Gastrocnemius medialis (tissue), 4 donors: Measurements from ENCODE around the gene CLASP1. TPM values are rescaled to one million over a fixed set of nuclear protein-coding genes. Genes with fewer than 3 reads are reported as not detected.

ENCODE experiments used
- ATAC-seq, 2 donors: fragments of 150-250 bp; one replicate each; pipeline ENCODE4 v1.9.1; 2016
- DNase-seq, 2 donors: peaks; one replicate each; pipeline ENCODE4 v3.0.0-alpha.2; 2019
- H3K27ac ChIP-seq, 4 donors: fragments of 200-600 bp; sonication (generic); 1 replicate in 1 of 4; 2 replicates in 3 of 4; pipeline ENCODE4 v1.5.1; 2016 to 2018; ENCODE audit warnings: mild to moderate bottlenecking in 2 of 4, moderate library complexity in 1 of 4
- H3K27me3 ChIP-seq, 3 donors: fragments of 200-600 bp; sonication (generic) in 2 of 3; 1 replicate in 1 of 3; 2 replicates in 2 of 3; pipeline versions ENCODE4 v1.5.1 to v1.6.0; 2016 to 2019; ENCODE audit warnings: mild to moderate bottlenecking in 1 of 3, moderate library complexity in 1 of 3
- H3K36me3 ChIP-seq, 2 donors: fragments of 200-600 bp; sonication (generic) in 1 of 2; one replicate each; pipeline ENCODE4 v1.5.1; 2017 to 2018
- H3K4me1 ChIP-seq, 2 donors: fragments of 200-600 bp; sonication (generic) in 1 of 2; one replicate each; pipeline ENCODE4 v1.5.1; 2016 to 2017; ENCODE audit warnings: mild to moderate bottlenecking in 2 of 2
- H3K4me3 ChIP-seq, 4 donors: fragments of 200-600 bp; sonication (generic) in 3 of 4; 1 replicate in 1 of 4; 2 replicates in 3 of 4; pipeline ENCODE4 v1.5.1; 2016 to 2019; ENCODE audit warnings: mild to moderate bottlenecking in 2 of 4
- H3K9me3 ChIP-seq, 3 donors: fragments of 200-600 bp; sonication (generic) in 2 of 3; 1 replicate in 1 of 3; 2 replicates in 2 of 3; pipeline ENCODE4 v1.5.1; 2016 to 2019
- POLR2A ChIP-seq, 2 donors: fragments of 450-650 bp; IDR thresholded peaks; one replicate each; pipeline ENCODE4 v1.6.1; 2017; ENCODE audit warnings: antibody characterized with exemption in 2 of 2, mild to moderate bottlenecking in 2 of 2, moderate library complexity in 2 of 2
- in situ Hi-C, 4 donors: fragments of 200-750 bp; cut with MboI; loops; one replicate each; pipeline versions ENCODE4 v1.15.0 to v1.8.0; 2017; ENCODE audit warnings: low sequenced_read_pairs in 4 of 4
- intact Hi-C: fragments of 100-400 bp; cut with DNase I; formaldehyde crosslinking; loops from one replicate; pipeline ENCODE4 v1.15.1; 2023; ENCODE audit warnings: low total_unique reads
- total RNA-seq, 4 donors: library from RNA; depleted of rRNA; stranded (reverse); fragments of >200 nt; gene quantifications; one replicate each; pipeline versions ENCODE4 v1.1.0 to v1.2.3, GENCODE V29; 2016
- TF ChIP-seq, protein P1 (sequence below), 5 experiments: fragments of 450-650 bp in 3 of 5; fragments of 200-600 bp in 2 of 5; sonication (generic) in 2 of 5; IDR thresholded peaks in 4 of 5; conservative IDR thresholded peaks in 1 of 5; 1 replicate in 4 of 5; 2 replicates in 1 of 5; pipeline ENCODE4 v1.5.1; 2016 to 2019; ENCODE audit warnings: antibody characterized with exemption in 5 of 5, mild to moderate bottlenecking in 3 of 5, moderate library complexity in 3 of 5

The CLASP1 gene
- total RNA-seq, 4 donors from 2014 or later, result 50.1 to 73.9 (median 61.4) TPM

DNA sequence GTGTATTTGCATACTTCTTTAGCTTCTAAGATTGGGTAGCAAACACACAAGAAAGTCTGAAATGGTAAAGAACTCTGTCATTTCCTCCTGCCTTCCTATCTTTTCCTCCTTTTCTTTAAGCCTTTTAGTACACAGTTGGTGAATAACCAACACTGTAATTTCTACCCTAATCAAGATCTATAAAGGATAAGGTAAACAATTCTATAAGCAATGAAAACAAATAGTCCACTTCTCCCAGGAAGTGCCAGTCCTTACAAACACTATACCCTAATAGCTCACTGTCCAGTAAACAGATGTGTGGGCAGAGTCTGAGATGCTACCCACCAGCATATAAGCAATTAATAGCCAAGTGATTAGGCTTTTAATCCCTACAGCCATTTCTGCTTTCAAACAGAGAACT lies 283.2 kb downstream of the CLASP1 start:
- H3K4me3 ChIP-seq, result no peak overlapping the region
- peaks cover 3 to 13% of the 10 kb centered on the region in 2 donors for H3K4me1 ChIP-seq
- ATAC-seq (no peak), DNase-seq (no peak)
- in situ Hi-C loops, result loop anchor here in 1 of 4 donors (25.0 kb wide), 1 partner anchor 279 kb away; no protein-coding TSS in a partner anchor
- no peaks in the 10 kb centered on the region for H3K27me3 ChIP-seq
- intact Hi-C loops, result no loop called here
- H3K27ac ChIP-seq, result peak overlapping the region in 2 of 4 donors; percentile 1 to 75
- H3K9me3 ChIP-seq, result no peaks in the 10 kb centered on the region
- TF ChIP-seq, protein P1, sequence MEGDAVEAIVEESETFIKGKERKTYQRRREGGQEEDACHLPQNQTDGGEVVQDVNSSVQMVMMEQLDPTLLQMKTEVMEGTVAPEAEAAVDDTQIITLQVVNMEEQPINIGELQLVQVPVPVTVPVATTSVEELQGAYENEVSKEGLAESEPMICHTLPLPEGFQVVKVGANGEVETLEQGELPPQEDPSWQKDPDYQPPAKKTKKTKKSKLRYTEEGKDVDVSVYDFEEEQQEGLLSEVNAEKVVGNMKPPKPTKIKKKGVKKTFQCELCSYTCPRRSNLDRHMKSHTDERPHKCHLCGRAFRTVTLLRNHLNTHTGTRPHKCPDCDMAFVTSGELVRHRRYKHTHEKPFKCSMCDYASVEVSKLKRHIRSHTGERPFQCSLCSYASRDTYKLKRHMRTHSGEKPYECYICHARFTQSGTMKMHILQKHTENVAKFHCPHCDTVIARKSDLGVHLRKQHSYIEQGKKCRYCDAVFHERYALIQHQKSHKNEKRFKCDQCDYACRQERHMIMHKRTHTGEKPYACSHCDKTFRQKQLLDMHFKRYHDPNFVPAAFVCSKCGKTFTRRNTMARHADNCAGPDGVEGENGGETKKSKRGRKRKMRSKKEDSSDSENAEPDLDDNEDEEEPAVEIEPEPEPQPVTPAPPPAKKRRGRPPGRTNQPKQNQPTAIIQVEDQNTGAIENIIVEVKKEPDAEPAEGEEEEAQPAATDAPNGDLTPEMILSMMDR (IDR thresholded peaks at IDR 0.05 in 4 of 5, conservative IDR thresholded peaks at IDR 0.05 in 1 of 5), result no peak
- no peak for TF ChIP-seq POLR2A (IDR thresholded peaks at IDR 0.05)
- peaks cover 0 to 55% of the 10 kb centered on the region in 2 donors for H3K36me3 ChIP-seq

DNA sequence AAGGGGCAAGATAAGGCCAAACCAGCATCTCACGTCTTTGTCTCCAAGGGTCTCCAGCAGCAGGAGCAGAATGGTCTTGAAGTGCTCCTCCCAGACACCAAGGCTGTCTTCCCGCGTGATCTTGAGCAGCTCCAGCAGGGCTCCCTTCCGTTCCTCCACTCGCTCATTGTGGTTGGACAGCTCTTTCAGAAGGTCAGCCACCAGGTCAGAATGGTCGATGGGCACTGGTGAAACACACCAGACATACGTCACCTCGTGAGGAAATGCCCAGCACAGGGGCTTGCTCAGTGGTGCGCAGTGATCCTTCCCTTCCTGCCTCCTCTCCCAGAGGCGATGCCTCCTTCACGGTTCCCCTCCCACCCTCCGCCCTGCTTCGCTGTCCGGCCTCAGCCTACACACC lies 284.2 kb downstream of the CLASP1 start:
- DNase-seq, result no peak
- Histone ChIP-seq H3K4me1 (peaks cover 13 to 23% of the 10 kb centered on the region in 2 donors), H3K4me3 (no peak overlapping the region), H3K9me3 (no peaks in the 10 kb centered on the region), H3K36me3 (peaks cover 0 to 49% of the 10 kb centered on the region in 2 donors), H3K27me3 (no peaks in the 10 kb centered on the region), H3K27ac (peak overlapping the region; percentile 50 to 79 (median 74))
- intact Hi-C loops, result no loop called here
- in situ Hi-C loops, result loop anchor here in 1 of 4 donors (25.0 kb wide), 1 partner anchor 278 kb away; no protein-coding TSS in a partner anchor
- no peak for ATAC-seq
- TF ChIP-seq POLR2A (IDR thresholded peaks at IDR 0.05), result no peak
- TF ChIP-seq, protein P1 (IDR thresholded peaks at IDR 0.05 in 4 of 5, conservative IDR thresholded peaks at IDR 0.05 in 1 of 5), result no peak

DNA sequence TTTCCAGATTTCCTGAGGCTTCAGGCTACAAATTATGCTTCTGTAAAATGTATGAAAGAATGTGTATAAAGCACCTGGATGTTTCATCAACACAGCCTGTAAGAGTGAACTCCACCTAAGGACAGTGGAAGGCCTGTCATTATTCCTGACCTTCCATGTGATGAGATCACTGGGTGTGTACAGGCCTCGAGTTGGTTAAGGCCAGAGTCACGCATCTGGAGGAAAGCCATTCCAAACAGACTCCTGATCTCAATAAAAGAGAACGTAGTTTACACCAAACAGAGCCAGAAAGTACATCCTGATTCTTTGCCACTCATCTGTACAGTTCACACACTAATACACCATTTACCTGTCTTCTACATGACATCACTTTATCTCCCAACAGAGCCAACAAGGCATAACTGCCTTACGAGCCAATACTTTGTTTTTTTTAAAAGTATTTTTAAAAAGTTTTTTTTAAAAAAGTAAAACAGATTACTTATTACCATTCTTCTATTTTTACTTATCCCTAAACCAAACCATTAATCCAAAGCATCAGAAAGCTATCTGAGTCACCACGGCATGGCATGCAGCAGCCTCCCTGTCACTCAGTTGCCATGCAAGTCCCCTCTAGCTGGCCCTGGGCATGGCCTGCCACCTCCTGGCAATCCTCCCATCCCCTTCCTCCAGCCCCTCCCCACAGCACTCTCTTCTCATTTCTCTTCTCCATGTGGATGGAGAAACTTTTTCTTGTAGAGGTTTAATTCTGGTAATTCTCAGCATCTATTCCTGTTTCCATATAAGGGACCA lies 285.4 kb downstream of the CLASP1 start:
- H3K9me3 ChIP-seq, result no peaks in the 10 kb centered on the region
- intact Hi-C loops (no loop called here), in situ Hi-C loops (loop anchor here in 1 of 4 donors (25.0 kb wide), 1 partner anchor 277 kb away; no protein-coding TSS in a partner anchor)
- H3K36me3 ChIP-seq, result peaks cover 0 to 49% of the 10 kb centered on the region in 2 donors
- H3K27ac ChIP-seq, result peak overlapping the region; percentile 50 to 79 (median 74)
- H3K4me1 ChIP-seq, result peaks cover 25 to 32% of the 10 kb centered on the region in 2 donors
- peak; percentile 61 to 68 for ATAC-seq
- no peak overlapping the region for H3K4me3 ChIP-seq
- TF ChIP-seq, protein P1 (IDR thresholded peaks at IDR 0.05 in 4 of 5, conservative IDR thresholded peaks at IDR 0.05 in 1 of 5), result no peak
- no peaks in the 10 kb centered on the region for H3K27me3 ChIP-seq
- DNase-seq, result peak; percentile 41 to 52

DNA sequence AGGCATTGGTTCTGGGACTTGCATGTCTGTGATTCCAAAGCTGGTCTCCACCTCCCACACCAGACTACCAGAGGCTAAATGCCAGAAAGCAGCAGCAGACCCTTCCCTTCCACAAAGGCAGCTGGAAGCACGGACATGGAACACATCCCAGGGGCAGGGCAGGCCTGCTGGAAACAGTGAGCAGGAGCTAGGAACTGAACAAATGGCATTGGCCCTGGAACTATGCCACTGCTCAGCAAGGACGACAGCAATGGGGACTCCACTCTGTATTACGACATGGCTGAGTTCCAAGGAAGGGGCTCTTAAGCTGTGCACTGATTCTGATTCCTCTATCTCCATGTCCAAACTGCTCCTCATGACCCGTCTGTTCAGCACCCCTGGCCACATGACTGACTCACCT lies 286.5 kb downstream of the CLASP1 start:
- in situ Hi-C loops (loop anchor here in 1 of 4 donors (25.0 kb wide), 1 partner anchor 275 kb away; no protein-coding TSS in a partner anchor), intact Hi-C loops (no loop called here)
- no peaks in the 10 kb centered on the region for H3K9me3 ChIP-seq
- H3K27me3 ChIP-seq, result no peaks in the 10 kb centered on the region
- DNase-seq (no peak), ATAC-seq (no peak)
- H3K27ac ChIP-seq, result peak overlapping the region; percentile 50 to 79 (median 74)
- no peak overlapping the region for H3K4me3 ChIP-seq
- H3K36me3 ChIP-seq, result peaks cover 0 to 42% of the 10 kb centered on the region in 2 donors
- H3K4me1 ChIP-seq, result peaks cover 25 to 32% of the 10 kb centered on the region in 2 donors
- TF ChIP-seq, protein P1 (IDR thresholded peaks at IDR 0.05 in 4 of 5, conservative IDR thresholded peaks at IDR 0.05 in 1 of 5), result no peak
- TF ChIP-seq POLR2A (IDR thresholded peaks at IDR 0.05), result no peak
